Activated T-cell treated with anti-CD3 and anti-CD28 coated beads, Interleukin-2, amount 50 U/mL, for 24 hours (primary cell): ENCODE measurements around the gene RNF217.

Experiments
- DNase-seq: peaks from one replicate; pipeline ENCODE4 v3.0.0-alpha.2; 2020
- H3K27ac Mint-ChIP-seq: 2 replicates; pipeline ENCODE4 v1.8.0; 2020; ENCODE audit warnings: mild to moderate bottlenecking, mixed read lengths
- H3K27me3 Mint-ChIP-seq: 2 replicates; pipeline ENCODE4 v1.8.0; 2020; ENCODE audit warnings: mixed read lengths
- H3K36me3 Mint-ChIP-seq: 2 replicates; pipeline ENCODE4 v1.8.0; 2020; ENCODE audit warnings: low read depth, mixed read lengths
- H3K4me1 Mint-ChIP-seq: 2 replicates; pipeline ENCODE4 v1.8.0; 2020; ENCODE audit warnings: low read depth, mixed read lengths
- H3K4me3 Mint-ChIP-seq: 2 replicates; pipeline ENCODE4 v1.8.0; 2020; ENCODE audit warnings: mild to moderate bottlenecking, moderate library complexity, mixed read lengths
- H3K9me3 Mint-ChIP-seq: 2 replicates; pipeline ENCODE4 v1.8.0; 2020; ENCODE audit warnings: mixed read lengths

Gene RNF217

GRCh38 chr6:124990988-124991387 lies 28.8 kb downstream of the RNF217 start:
- Mint-ChIP-seq H3K9me3 (no peaks in the 10 kb centered on the region), H3K27ac (no peak overlapping the region), H3K27me3 (no peaks in the 10 kb centered on the region), H3K4me3 (no peak overlapping the region), H3K36me3 (no peaks in the 10 kb centered on the region), H3K4me1 (peaks cover 6% of the 10 kb centered on the region)
- DNase-seq = no peak

- DNase-seq = no peak
- H3K4me3 Mint-ChIP-seq = no peak overlapping the region
- no peaks in the 10 kb centered on the region for H3K36me3 Mint-ChIP-seq
- no peaks in the 10 kb centered on the region for H3K27me3 Mint-ChIP-seq
- no peak overlapping the region for H3K27ac Mint-ChIP-seq
- no peaks in the 10 kb centered on the region for H3K9me3 Mint-ChIP-seq
- H3K4me1 Mint-ChIP-seq = no peaks in the 10 kb centered on the region
Observed at GRCh38 chr6:124991764-124992295, 29.6 kb downstream of the RNF217 start.

GRCh38 chr6:124993327-124993726 lies 31.1 kb downstream of the RNF217 start:
- Mint-ChIP-seq H3K4me3 (no peak overlapping the region), H3K36me3 (no peaks in the 10 kb centered on the region), H3K27ac (no peak overlapping the region), H3K27me3 (no peaks in the 10 kb centered on the region), H3K4me1 (no peaks in the 10 kb centered on the region), H3K9me3 (no peaks in the 10 kb centered on the region)
- DNase-seq = no peak

DNA sequence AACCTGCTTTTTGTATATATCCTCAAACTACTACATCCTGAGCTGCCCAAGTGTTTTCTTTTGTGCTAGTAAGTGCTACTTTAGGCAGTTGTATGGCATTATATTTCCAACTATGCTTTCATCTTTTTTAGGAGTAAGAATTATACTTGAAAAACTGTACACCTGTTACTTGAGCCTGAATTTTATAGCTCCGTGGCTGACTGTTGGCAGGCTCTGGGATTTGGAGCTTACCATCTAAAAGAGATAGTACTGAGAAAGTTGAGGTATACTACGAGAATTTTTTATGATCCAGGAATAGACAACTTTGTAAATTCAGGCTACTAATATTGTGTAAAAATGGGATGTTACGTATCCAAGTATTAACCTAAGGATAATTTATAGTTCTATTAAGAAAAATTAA lies 32.4 kb downstream of the RNF217 start:
- Mint-ChIP-seq H3K27ac (no peak overlapping the region), H3K36me3 (no peaks in the 10 kb centered on the region), H3K27me3 (no peaks in the 10 kb centered on the region), H3K4me1 (no peaks in the 10 kb centered on the region), H3K4me3 (no peak overlapping the region), H3K9me3 (no peaks in the 10 kb centered on the region)
- no peak for DNase-seq

- Mint-ChIP-seq H3K27ac (no peak overlapping the region), H3K27me3 (no peaks in the 10 kb centered on the region), H3K36me3 (no peaks in the 10 kb centered on the region), H3K9me3 (no peaks in the 10 kb centered on the region), H3K4me1 (no peaks in the 10 kb centered on the region), H3K4me3 (no peak overlapping the region)
- no peak for DNase-seq
Observed at GRCh38 chr6:124995131-124995530, 32.9 kb downstream of the RNF217 start.

GRCh38 chr6:124995645-124996325 lies 33.5 kb downstream of the RNF217 start:
- no peaks in the 10 kb centered on the region for H3K27me3 Mint-ChIP-seq
- DNase-seq = no peak
- no peak overlapping the region for H3K27ac Mint-ChIP-seq
- no peak overlapping the region for H3K4me3 Mint-ChIP-seq
- no peaks in the 10 kb centered on the region for H3K4me1 Mint-ChIP-seq
- no peaks in the 10 kb centered on the region for H3K9me3 Mint-ChIP-seq
- no peaks in the 10 kb centered on the region for H3K36me3 Mint-ChIP-seq

GRCh38 chr6:124996411-124996810 lies 34.2 kb downstream of the RNF217 start:
- no peaks in the 10 kb centered on the region for H3K36me3 Mint-ChIP-seq
- H3K27ac Mint-ChIP-seq = no peak overlapping the region
- no peak for DNase-seq
- H3K4me1 Mint-ChIP-seq = no peaks in the 10 kb centered on the region
- no peak overlapping the region for H3K4me3 Mint-ChIP-seq
- H3K9me3 Mint-ChIP-seq = no peaks in the 10 kb centered on the region
- no peaks in the 10 kb centered on the region for H3K27me3 Mint-ChIP-seq

GRCh38 chr6:124997196-124997875 lies 35.1 kb downstream of the RNF217 start:
- DNase-seq = no peak
- Mint-ChIP-seq H3K4me1 (no peaks in the 10 kb centered on the region), H3K36me3 (no peaks in the 10 kb centered on the region), H3K27me3 (no peaks in the 10 kb centered on the region), H3K4me3 (no peak overlapping the region), H3K27ac (no peak overlapping the region), H3K9me3 (no peaks in the 10 kb centered on the region)

- Mint-ChIP-seq H3K27me3 (no peaks in the 10 kb centered on the region), H3K4me3 (no peak overlapping the region), H3K36me3 (no peaks in the 10 kb centered on the region), H3K9me3 (no peaks in the 10 kb centered on the region), H3K4me1 (no peaks in the 10 kb centered on the region), H3K27ac (no peak overlapping the region)
- DNase-seq = no peak
Observed at GRCh38 chr6:124999105-124999764, 37.0 kb downstream of the RNF217 start.

GRCh38 chr6:125001684-125002405 lies 39.6 kb downstream of the RNF217 start:
- DNase-seq = no peak
- no peak overlapping the region for H3K27ac Mint-ChIP-seq
- H3K9me3 Mint-ChIP-seq = no peaks in the 10 kb centered on the region
- H3K4me1 Mint-ChIP-seq = no peaks in the 10 kb centered on the region
- no peaks in the 10 kb centered on the region for H3K36me3 Mint-ChIP-seq
- no peak overlapping the region for H3K4me3 Mint-ChIP-seq
- no peaks in the 10 kb centered on the region for H3K27me3 Mint-ChIP-seq

DNA sequence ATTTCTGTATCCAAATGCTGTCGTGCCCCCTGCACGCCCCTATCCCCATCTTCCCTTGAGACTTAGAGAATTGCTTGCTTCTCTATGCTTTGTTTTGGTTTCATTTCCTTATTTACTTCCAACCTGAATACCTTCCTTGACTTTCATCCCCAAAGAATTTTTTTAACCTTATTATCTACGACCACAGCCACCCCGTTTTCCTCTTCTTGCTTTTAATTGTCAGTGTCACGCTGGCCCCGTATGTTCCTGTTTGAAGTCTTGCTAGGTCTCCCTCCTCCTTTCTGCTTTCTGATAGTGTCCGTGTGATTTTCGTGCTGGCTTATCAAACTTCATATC lies 40.1 kb downstream of the RNF217 start:
- H3K4me1 Mint-ChIP-seq = no peaks in the 10 kb centered on the region
- DNase-seq = no peak
- no peak overlapping the region for H3K27ac Mint-ChIP-seq
- H3K27me3 Mint-ChIP-seq = no peaks in the 10 kb centered on the region
- no peaks in the 10 kb centered on the region for H3K9me3 Mint-ChIP-seq
- H3K36me3 Mint-ChIP-seq = no peaks in the 10 kb centered on the region
- no peak overlapping the region for H3K4me3 Mint-ChIP-seq

DNA sequence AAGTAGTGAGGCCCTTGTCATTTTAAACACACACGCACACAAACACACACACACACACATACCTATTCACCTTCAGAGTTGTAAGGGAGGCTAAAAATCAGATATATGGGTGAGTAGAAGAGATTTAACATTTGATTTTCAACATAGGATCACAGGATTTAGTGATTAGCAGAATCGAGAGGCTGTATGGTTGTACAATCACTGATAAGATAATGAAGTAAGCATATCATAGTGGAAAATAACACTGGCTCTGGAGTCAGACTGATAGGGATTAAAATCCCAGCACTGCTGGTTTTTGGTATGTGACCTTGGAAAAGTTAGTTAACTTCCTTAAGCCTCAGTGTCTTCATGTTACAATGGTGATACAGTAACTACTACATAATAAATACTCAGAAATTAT lies 40.8 kb downstream of the RNF217 start:
- DNase-seq = no peak
- H3K36me3 Mint-ChIP-seq = no peaks in the 10 kb centered on the region
- H3K4me3 Mint-ChIP-seq = no peak overlapping the region
- H3K27ac Mint-ChIP-seq = no peak overlapping the region
- H3K9me3 Mint-ChIP-seq = no peaks in the 10 kb centered on the region
- H3K27me3 Mint-ChIP-seq = no peaks in the 10 kb centered on the region
- no peaks in the 10 kb centered on the region for H3K4me1 Mint-ChIP-seq

- Mint-ChIP-seq H3K36me3 (no peaks in the 10 kb centered on the region), H3K4me3 (no peak overlapping the region), H3K27ac (no peak overlapping the region), H3K4me1 (no peaks in the 10 kb centered on the region), H3K9me3 (no peaks in the 10 kb centered on the region), H3K27me3 (no peaks in the 10 kb centered on the region)
- no peak for DNase-seq
Observed at GRCh38 chr6:125004198-125004597, 42.0 kb downstream of the RNF217 start.

GRCh38 chr6:125004797-125005595 lies 42.8 kb downstream of the RNF217 start:
- Mint-ChIP-seq H3K27me3 (no peaks in the 10 kb centered on the region), H3K36me3 (no peaks in the 10 kb centered on the region), H3K4me1 (no peaks in the 10 kb centered on the region), H3K27ac (no peak overlapping the region), H3K9me3 (no peaks in the 10 kb centered on the region), H3K4me3 (no peak overlapping the region)
- no peak for DNase-seq
